ENCODE measurements around the gene GMDS. TPM values are rescaled to one million over a fixed set of nuclear protein-coding genes. Genes with fewer than 3 reads are reported as not detected.

GMDS gene
- total and polyA plus RNA-seq, 11 donors: 4.5 to 10.7 (median 7.0) TPM

DNA sequence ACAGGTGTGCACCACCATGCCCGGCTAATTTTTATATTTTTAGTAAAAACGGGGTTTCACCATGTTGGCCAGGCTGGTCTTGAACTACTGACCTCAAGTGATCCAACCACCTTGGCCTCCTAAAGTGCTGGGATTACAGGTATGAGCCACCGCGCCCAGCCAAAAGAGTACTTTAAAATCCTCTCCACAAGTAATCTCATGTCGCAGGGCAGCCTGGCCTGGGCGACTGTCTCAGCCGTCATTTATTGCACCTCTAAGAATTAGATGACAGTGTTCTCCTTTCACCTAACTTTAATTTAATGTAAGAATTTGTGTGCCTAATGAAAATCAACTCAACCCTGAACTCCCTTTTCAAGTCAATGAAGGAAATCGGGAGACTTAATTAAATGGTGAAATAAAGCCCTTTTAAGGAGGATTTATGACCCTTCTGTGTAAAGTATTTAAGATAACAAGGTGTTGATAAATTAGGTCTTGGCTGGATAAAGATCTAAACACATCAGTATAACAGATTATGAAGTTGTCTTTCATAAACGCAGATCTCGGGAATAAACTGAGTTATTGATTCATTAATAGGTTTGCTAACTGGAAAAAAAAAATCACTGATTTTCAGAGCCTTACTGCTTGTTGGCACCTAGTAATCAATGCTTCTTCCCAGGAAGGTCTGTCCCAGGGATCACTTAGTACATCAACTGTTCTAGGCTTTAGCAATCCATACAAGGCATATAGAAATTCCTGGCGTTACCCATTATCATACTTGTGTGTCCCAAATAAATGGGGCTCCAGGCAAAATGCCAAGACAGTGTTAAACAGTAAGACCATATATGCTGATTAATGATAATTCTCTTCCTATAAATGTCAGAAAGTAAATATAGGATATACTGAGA is 209.3 kb downstream of the GMDS start:
- Histone ChIP-seq H3K4me1 (no peaks in the 10 kb centered on the region), H3K9me3 (no peaks in the 10 kb centered on the region), H3K27ac (no peak overlapping the region), H3K4me3 (no peak overlapping the region), H3K27me3 (no peaks in the 10 kb centered on the region), H3K36me3 (no peaks in the 10 kb centered on the region)
- intact Hi-C loops (cut with DNase I): loop anchor here in 3 of 10 donors (10.0 kb wide), 3 partner anchors 201 to 431 kb away; partner anchors contain the start of gene FOXC1 (in 1 of the 3)
- no peak for DNase-seq
- TF ChIP-seq, protein P1, sequence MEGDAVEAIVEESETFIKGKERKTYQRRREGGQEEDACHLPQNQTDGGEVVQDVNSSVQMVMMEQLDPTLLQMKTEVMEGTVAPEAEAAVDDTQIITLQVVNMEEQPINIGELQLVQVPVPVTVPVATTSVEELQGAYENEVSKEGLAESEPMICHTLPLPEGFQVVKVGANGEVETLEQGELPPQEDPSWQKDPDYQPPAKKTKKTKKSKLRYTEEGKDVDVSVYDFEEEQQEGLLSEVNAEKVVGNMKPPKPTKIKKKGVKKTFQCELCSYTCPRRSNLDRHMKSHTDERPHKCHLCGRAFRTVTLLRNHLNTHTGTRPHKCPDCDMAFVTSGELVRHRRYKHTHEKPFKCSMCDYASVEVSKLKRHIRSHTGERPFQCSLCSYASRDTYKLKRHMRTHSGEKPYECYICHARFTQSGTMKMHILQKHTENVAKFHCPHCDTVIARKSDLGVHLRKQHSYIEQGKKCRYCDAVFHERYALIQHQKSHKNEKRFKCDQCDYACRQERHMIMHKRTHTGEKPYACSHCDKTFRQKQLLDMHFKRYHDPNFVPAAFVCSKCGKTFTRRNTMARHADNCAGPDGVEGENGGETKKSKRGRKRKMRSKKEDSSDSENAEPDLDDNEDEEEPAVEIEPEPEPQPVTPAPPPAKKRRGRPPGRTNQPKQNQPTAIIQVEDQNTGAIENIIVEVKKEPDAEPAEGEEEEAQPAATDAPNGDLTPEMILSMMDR (IDR thresholded peaks at IDR 0.05): no peak
- TF ChIP-seq POLR2A (IDR thresholded peaks at IDR 0.05): no peak
- ATAC-seq: no peak
- 93 to 97% (median 95%) methylated on average over 11 of the region's 11 CpGs for WGBS, 4 donors

DNA sequence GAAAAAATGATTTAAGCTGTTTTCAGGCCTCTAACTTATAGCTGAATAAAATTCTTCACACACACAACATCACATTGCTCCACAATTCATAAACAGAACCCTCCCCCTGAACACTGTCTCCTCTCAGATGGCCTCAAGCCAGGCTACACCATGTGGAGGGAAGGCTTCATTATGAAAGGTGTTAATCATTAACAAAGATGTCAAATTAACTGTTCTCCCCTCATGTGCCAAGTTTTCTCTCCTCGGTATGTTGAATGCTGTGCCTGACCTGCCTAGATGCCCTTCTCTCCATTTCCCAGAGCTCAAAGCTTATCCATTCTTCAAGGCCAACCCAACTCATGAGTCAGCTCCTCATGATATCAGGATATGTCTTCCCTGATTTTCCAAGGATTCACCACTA is 210.4 kb downstream of the GMDS start:
- no peaks in the 10 kb centered on the region for H3K9me3 ChIP-seq
- ATAC-seq (no peak), DNase-seq (no peak)
- H3K4me3 ChIP-seq: no peak overlapping the region
- no peaks in the 10 kb centered on the region for H3K36me3 ChIP-seq
- H3K27me3 ChIP-seq: no peaks in the 10 kb centered on the region
- H3K27ac ChIP-seq: no peak overlapping the region
- TF ChIP-seq, protein P1 (IDR thresholded peaks at IDR 0.05): no peak
- TF ChIP-seq POLR2A (IDR thresholded peaks at IDR 0.05): no peak
- intact Hi-C loops (cut with DNase I): loop anchor here in 3 of 10 donors (10.0 kb wide), 3 partner anchors 200 to 430 kb away; partner anchors contain the start of gene FOXC1 (in 1 of the 3)
- H3K4me1 ChIP-seq: no peaks in the 10 kb centered on the region
- 80 to 89% (median 81%) methylated on average over 1 of the region's 1 CpG for WGBS, 4 donors

DNA sequence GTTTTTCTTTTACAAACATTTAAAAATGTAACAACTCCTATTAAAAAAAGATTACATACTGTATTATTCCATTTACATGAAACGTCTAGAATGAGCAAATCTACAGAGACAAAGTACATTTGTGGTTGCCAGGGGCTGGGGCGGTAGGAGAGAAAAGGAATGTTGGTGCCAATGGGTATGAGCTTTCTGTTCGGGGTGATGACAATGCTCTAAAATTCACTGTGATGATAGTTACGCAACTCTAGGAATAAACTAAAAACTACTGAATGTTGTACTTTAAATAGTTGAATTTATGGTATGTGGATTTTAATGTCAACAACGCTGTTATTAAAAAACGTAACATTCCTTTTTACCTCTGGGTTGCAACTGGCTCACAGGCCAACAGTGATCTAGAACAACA is 211.1 kb downstream of the GMDS start:
- Histone ChIP-seq H3K36me3 (no peaks in the 10 kb centered on the region), H3K9me3 (no peaks in the 10 kb centered on the region), H3K4me1 (no peaks in the 10 kb centered on the region), H3K4me3 (no peak overlapping the region), H3K27ac (no peak overlapping the region), H3K27me3 (no peaks in the 10 kb centered on the region)
- DNase-seq (no peak), ATAC-seq (no peak)
- intact Hi-C loops (cut with DNase I): loop anchor here in 3 of 10 donors (10.0 kb wide), 3 partner anchors 199 to 429 kb away; partner anchors contain the start of gene FOXC1 (in 1 of the 3)
- TF ChIP-seq, protein P1 (IDR thresholded peaks at IDR 0.05): no peak
- no peak for TF ChIP-seq POLR2A (IDR thresholded peaks at IDR 0.05)
- WGBS, 4 donors: 87 to 95% (median 92%) methylated on average over 6 of the region's 6 CpGs

DNA sequence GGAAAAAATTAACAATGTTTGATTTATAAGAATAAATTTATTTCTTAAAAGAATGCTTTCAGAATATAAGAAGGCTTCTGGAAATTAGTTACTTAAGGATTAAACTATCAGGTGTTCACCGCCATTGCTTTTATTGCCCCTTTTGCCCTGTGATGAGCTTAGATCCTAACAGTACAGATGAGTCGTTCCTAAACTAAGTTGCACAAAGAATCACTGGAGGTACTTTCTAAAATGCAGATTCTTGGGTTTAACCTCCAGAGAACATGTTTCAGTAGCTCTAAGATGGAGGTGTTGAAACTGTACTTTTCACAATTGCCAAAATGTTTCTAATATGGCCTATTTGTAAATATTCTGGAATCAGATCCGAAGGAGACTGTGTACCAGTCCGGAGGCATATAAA is 211.9 kb downstream of the GMDS start:
- no peaks in the 10 kb centered on the region for H3K9me3 ChIP-seq
- DNase-seq (no peak), ATAC-seq (no peak)
- H3K4me3 ChIP-seq: no peak overlapping the region
- WGBS, 4 donors: 97% methylated on average over 4 of the region's 4 CpGs
- no peak overlapping the region for H3K27ac ChIP-seq
- no peaks in the 10 kb centered on the region for H3K36me3 ChIP-seq
- H3K27me3 ChIP-seq: no peaks in the 10 kb centered on the region
- intact Hi-C loops (cut with DNase I): loop anchor here in 3 of 10 donors (10.0 kb wide), 3 partner anchors 199 to 429 kb away; partner anchors contain the start of gene FOXC1 (in 1 of the 3)
- TF ChIP-seq, protein P1 (IDR thresholded peaks at IDR 0.05): no peak
- peaks cover 0 to 2% (median 0%) of the 10 kb centered on the region in 12 donors for H3K4me1 ChIP-seq

Data from heart left ventricle (tissue), 16 donors.